Activated T-helper 1 cell treated with anti-CD3 and anti-CD28 coated beads, Interleukin-12 subunit alpha, Interleukin-12 subunit beta, Interleukin-2, Interleukin-4 antibody, amounts not matched to agents 30 ng/mL and 10 ng/mL and 1 ng/mL, durations not matched to agents 14 hours and 24 hours and 36 hours (primary cell): ENCODE results near the gene SECTM1. TPM values are rescaled to one million over a fixed set of nuclear protein-coding genes. Genes with fewer than 3 reads are reported as not detected.
A peak's percentile ranks its signal among the peaks of the same experiment; 100 is the strongest.
"Not testable (repeated sequence)": the region's sequence is repeated elsewhere in the genome, so short reads cannot be mapped to it uniquely, and the experiment has no call there.

Experiments used
- DNase-seq: peaks from one replicate; pipeline ENCODE4 v3.0.0; 2021; ENCODE audit warnings: low spot score
- H3K27ac Mint-ChIP-seq: one replicate; pipeline ENCODE4 v1.8.0; 2021; ENCODE audit warnings: mild to moderate bottlenecking, mixed read lengths
- H3K27me3 Mint-ChIP-seq: one replicate; pipeline ENCODE4 v1.8.0; 2022; ENCODE audit warnings: mild to moderate bottlenecking, moderate library complexity, mixed read lengths; ENCODE audit not compliant: insufficient read depth
- H3K36me3 Mint-ChIP-seq: one replicate; pipeline ENCODE4 v1.8.0; 2021; ENCODE audit warnings: low read depth, mixed read lengths
- H3K4me1 Mint-ChIP-seq: one replicate; pipeline ENCODE4 v1.8.0; 2021; ENCODE audit warnings: low read depth, mixed read lengths
- H3K4me3 Mint-ChIP-seq: one replicate; pipeline ENCODE4 v1.8.0; 2021; ENCODE audit warnings: mild to moderate bottlenecking, moderate library complexity, mixed read lengths
- H3K9me3 Mint-ChIP-seq: one replicate; pipeline ENCODE4 v1.8.0; 2021; ENCODE audit warnings: mixed read lengths
- intact Hi-C: fragments of 100-400 bp; cut with micrococcal nuclease; formaldehyde crosslinking; loops from one replicate; pipeline ENCODE4 v1.15.1; 2024
- total RNA-seq: library from RNA; stranded (reverse); gene quantifications from 2 replicates; pipeline ENCODE4 v1.2.3, GENCODE V29; 2022

Gene SECTM1
- 3.3 and 4.2 TPM in 2 replicates for total RNA-seq

DNA sequence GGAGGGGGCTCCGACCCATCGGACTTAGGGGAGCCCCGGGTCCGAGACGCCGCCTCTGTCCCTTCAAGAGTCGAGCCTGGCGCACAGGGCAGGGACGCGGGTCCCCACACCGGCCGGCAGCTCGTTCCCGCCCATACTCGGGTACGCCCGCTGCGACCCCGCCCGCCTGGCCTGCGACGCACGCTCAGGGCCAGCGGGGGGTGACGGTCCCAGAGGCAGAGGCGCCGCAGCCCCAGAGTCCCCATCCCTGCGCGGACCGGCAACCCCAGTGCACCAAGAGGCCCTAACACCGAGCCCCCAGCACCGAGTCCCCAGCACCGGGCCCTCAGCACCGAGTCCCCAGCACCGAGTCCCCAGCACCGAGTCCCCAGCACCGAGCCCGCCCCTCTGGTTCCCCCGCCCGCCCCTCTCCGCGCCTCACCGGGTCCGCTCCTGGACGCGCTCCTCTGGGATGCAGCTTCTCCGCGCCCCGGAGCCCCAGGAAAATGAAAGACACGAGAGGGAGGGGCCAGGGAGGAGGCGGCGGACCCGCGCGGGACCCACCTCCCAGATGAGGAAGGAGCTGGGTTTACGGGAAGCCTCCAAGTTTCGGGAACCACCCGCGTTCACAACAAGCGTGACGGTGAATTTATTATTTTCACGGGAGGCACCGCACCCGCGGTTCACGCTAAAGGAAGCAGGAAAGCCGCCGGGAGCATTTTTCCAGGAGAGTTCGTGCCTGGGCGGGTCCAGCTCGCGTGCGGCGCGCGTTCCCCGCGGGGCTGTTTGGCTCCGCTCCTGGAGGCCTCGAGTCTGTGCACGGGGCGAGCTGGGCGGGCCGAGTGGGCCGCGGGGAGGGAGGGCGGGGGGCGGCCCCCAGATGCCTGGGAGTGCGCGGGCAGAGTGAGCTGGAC is at the start of gene SECTM1:
SECTM1 (minus strand) TSS at position 488 of the 893 bp plus-strand sequence. CDS start 6,526 bp downstream, outside the sequence.
- Mint-ChIP-seq H3K4me1 (peaks cover 25% of the 10 kb centered on the region), H3K36me3 (no peaks in the 10 kb centered on the region), H3K4me3 (peak within 1 kb of the TSS; percentile 91), H3K27me3 (peaks cover 10% of the 10 kb centered on the region), H3K27ac (peak within 1 kb of the TSS; percentile 18), H3K9me3 (no peaks in the 10 kb centered on the region)
- intact Hi-C loops, result loop anchor here (1.0 kb wide), 1 partner anchor 35 kb away; no protein-coding TSS in a partner anchor
- DNase-seq, result no peak

DNA sequence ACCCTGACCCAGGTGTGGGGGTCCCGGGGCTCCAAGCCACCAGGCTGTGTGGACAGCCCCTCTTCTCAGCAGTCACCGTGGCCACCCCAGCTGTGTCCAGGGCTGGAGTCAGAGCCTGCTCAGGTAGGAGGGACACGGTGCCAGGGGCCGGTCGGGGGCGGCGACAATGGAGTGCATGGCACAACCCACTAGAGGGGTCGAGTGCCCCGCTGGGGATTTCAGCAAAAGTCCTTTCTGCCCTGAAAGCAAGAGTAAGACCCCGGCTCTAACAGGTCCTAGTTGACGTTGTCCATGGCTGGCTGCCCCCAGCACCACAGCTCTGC is 49.3 kb upstream of the SECTM1 start:
- no peaks in the 10 kb centered on the region for H3K9me3 Mint-ChIP-seq
- H3K27ac Mint-ChIP-seq, result no peak overlapping the region
- no peak for DNase-seq
- intact Hi-C loops, result no loop called here
- H3K4me3 Mint-ChIP-seq, result no peak overlapping the region
- peaks cover 4% of the 10 kb centered on the region for H3K4me1 Mint-ChIP-seq
- no peaks in the 10 kb centered on the region for H3K36me3 Mint-ChIP-seq
- H3K27me3 Mint-ChIP-seq, result peaks cover 13% of the 10 kb centered on the region

- DNase-seq, intact Hi-C loops, H3K9me3 Mint-ChIP-seq, H3K36me3 Mint-ChIP-seq, H3K4me1 Mint-ChIP-seq, H3K4me3 Mint-ChIP-seq, H3K27ac Mint-ChIP-seq: not testable (repeated sequence)
- H3K27me3 Mint-ChIP-seq, result peaks cover 18% of the 10 kb centered on the region
Measured at GRCh38 chr17:82382220-82382932, 48.8 kb upstream of the SECTM1 start.

DNA sequence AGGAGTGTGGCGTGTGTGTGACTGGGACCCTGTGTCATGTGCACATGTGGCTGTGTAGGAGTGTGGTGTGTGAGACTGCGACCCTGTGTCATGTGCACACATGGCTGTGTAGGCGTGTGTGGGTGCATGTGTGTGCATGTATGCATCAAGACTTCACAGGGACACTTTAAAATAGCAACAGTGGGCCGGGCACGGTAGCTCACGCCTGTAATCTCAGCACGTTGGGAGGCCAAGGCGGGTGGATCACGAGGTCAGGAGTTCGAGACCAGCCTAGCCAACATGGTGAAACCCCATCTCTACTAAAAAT is 48.1 kb upstream of the SECTM1 start:
- H3K4me3 Mint-ChIP-seq, DNase-seq, H3K9me3 Mint-ChIP-seq, H3K36me3 Mint-ChIP-seq, H3K27ac Mint-ChIP-seq, intact Hi-C loops, H3K4me1 Mint-ChIP-seq: not testable (repeated sequence)
- H3K27me3 Mint-ChIP-seq, result peaks cover 19% of the 10 kb centered on the region

- H3K36me3 Mint-ChIP-seq, result no peaks in the 10 kb centered on the region
- H3K9me3 Mint-ChIP-seq, result no peaks in the 10 kb centered on the region
- no peak for DNase-seq
- H3K4me3 Mint-ChIP-seq, result no peak overlapping the region
- no peaks in the 10 kb centered on the region for H3K4me1 Mint-ChIP-seq
- H3K27me3 Mint-ChIP-seq, result peaks cover 23% of the 10 kb centered on the region
- intact Hi-C loops, result no loop called here
- H3K27ac Mint-ChIP-seq, result no peak overlapping the region
Measured at GRCh38 chr17:82380860-82381702, 47.5 kb upstream of the SECTM1 start.

GRCh38 chr17:82378741-82379021 is 45.1 kb upstream of the SECTM1 start:
- Mint-ChIP-seq H3K36me3 (no peaks in the 10 kb centered on the region), H3K27me3 (peaks cover 29% of the 10 kb centered on the region), H3K4me1 (no peaks in the 10 kb centered on the region), H3K27ac (no peak overlapping the region), H3K9me3 (no peaks in the 10 kb centered on the region), H3K4me3 (no peak overlapping the region)
- intact Hi-C loops, result no loop called here
- DNase-seq, result no peak

DNA sequence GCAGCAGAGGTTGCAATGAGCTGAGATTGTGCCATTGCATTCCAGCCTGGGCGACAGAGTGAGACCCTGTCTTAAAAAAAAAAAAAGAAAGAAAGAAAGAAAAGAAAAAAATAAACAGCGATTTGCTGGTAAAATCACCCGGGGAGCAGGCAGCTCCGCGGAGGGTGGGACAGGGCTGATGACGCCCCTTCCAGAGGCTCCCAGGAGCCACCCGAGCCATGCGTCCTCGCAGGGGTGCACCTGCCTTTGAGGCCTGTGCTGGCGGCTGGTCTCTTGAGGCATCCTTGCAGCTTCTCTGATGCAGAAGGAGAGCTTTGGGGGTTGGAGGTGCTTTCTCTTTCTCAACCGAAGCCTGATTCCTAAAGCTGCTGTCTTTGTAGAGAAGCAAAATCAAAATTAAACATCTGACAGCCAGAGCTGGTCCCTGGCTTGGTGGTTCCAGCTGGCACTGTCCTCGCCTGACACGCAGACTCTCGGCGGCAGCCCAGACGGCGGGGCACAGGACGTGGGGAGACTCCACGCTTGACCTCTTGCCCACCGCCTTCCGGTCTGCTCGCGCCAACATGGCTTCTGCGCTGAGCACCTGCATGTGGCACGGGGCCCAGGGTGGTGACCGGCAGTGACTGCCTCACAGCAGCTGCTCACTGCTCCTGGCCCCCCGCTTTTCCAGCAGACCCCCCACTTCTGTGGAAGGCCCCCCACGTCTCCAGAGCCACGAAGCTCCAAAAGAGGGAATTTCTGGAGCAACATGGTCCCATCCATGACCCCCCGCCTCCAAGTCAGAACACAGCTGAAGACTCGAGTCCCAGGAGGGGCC is 44.6 kb upstream of the SECTM1 start:
- Mint-ChIP-seq H3K4me3 (no peak overlapping the region), H3K27me3 (peaks cover 34% of the 10 kb centered on the region), H3K27ac (no peak overlapping the region), H3K9me3 (no peaks in the 10 kb centered on the region), H3K36me3 (no peaks in the 10 kb centered on the region), H3K4me1 (peaks cover 4% of the 10 kb centered on the region)
- no peak for DNase-seq
- intact Hi-C loops, result no loop called here

- H3K36me3 Mint-ChIP-seq, H3K27ac Mint-ChIP-seq, DNase-seq, H3K4me3 Mint-ChIP-seq, H3K9me3 Mint-ChIP-seq, intact Hi-C loops: not testable (repeated sequence)
- Mint-ChIP-seq H3K4me1 (peaks cover 12% of the 10 kb centered on the region), H3K27me3 (peaks cover 42% of the 10 kb centered on the region)
Measured at GRCh38 chr17:82377294-82377693, 43.7 kb upstream of the SECTM1 start.

- Mint-ChIP-seq H3K27ac (no peak overlapping the region), H3K9me3 (no peaks in the 10 kb centered on the region), H3K27me3 (peaks cover 44% of the 10 kb centered on the region), H3K36me3 (no peaks in the 10 kb centered on the region), H3K4me3 (no peak overlapping the region), H3K4me1 (peaks cover 12% of the 10 kb centered on the region)
- DNase-seq, result no peak
- intact Hi-C loops, result no loop called here
Measured at GRCh38 chr17:82376042-82376730, 42.6 kb upstream of the SECTM1 start.

DNA sequence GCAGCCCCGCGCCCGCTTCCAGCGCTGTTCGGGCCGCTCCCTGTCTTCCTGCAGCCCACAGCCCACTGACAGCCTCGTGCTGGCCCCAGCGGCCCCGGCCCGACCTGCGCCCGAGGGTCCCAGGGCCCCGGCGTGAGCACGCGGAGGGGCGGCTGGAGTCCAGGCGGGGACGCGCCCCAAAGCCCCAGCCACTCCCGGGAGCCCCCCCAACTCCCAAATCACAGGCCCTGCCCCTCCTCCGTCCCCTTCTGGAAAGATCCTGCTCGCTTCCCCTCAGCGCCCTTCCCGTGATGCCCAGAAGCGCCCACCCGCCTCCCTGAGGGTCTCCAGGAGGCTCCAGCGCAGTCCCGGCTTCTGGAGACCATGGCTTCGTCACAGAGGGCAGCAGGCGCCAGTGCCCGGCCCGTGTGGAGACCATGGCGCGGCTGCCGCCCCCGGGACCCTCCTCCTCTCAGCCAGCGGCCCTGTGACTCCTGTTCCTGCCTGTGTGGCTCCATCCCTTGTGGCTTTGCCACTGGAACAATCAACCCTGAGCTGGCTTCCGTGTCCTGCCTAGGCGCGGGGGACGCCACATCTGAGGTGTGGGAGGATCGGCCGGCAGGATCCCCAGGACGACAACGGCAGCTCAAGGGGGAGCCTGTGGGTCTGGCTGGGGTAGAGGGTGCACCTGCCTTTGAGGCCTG is 41.9 kb upstream of the SECTM1 start:
- Mint-ChIP-seq H3K4me1 (peaks cover 19% of the 10 kb centered on the region), H3K27me3 (peaks cover 51% of the 10 kb centered on the region), H3K27ac (no peak overlapping the region), H3K4me3 (no peak overlapping the region), H3K9me3 (no peaks in the 10 kb centered on the region), H3K36me3 (no peaks in the 10 kb centered on the region)
- intact Hi-C loops, result no loop called here
- DNase-seq, result no peak

DNA sequence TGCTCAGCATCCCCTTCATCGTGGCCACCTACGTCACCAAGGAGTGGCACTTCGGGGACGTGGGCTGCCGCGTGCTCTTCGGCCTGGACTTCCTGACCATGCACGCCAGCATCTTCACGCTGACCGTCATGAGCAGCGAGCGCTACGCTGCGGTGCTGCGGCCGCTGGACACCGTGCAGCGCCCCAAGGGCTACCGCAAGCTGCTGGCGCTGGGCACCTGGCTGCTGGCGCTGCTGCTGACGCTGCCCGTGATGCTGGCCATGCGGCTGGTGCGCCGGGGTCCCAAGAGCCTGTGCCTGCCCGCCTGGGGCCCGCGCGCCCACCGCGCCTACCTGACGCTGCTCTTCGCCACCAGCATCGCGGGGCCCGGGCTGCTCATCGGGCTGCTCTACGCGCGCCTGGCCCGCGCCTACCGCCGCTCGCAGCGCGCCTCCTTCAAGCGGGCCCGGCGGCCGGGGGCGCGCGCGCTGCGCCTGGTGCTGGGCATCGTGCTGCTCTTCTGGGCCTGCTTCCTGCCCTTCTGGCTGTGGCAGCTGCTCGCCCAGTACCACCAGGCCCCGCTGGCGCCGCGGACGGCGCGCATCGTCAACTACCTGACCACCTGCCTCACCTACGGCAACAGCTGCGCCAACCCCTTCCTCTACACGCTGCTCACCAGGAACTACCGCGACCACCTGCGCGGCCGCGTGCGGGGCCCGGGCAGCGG is 41.2 kb upstream of the SECTM1 start:
- intact Hi-C loops, result no loop called here
- Mint-ChIP-seq H3K4me1 (peaks cover 20% of the 10 kb centered on the region), H3K36me3 (no peaks in the 10 kb centered on the region), H3K27ac (no peak overlapping the region), H3K9me3 (no peaks in the 10 kb centered on the region), H3K27me3 (peaks cover 51% of the 10 kb centered on the region), H3K4me3 (no peak overlapping the region)
- DNase-seq, result no peak
